Transverse colon (tissue), 4 donors: ENCODE results near the gene TTC4.

Experiments used
- POLR2A ChIP-seq: fragments of 450-650 bp; IDR thresholded peaks from one replicate; pipeline ENCODE4 v1.6.1; 2016; ENCODE audit warnings: antibody characterized with exemption, mild to moderate bottlenecking, moderate library complexity
- POLR2AphosphoS5 ChIP-seq, 3 donors: sonication (generic); formaldehyde crosslinking; IDR thresholded peaks; one replicate each; pipeline ENCODE4 v1.6.1; 2016; ENCODE audit warnings: antibody characterized with exemption in 3 of 3
- TF ChIP-seq, protein P1 (sequence below), 5 experiments: fragments of 200-600 bp in 3 of 5; fragments of 450-650 bp in 2 of 5; sonication (generic) in 3 of 5; IDR thresholded peaks; 1 replicate in 2 of 5; 2 replicates in 3 of 5; pipeline ENCODE4 v1.5.1; 2016 to 2017; ENCODE audit warnings: antibody characterized with exemption in 5 of 5, inconsistent platforms in 3 of 5, mild to moderate bottlenecking in 2 of 5, moderate library complexity in 1 of 5

GRCh38 chr1:54668567-54668966 lies 47.1 kb upstream of the TTC4 start:
- TF ChIP-seq POLR2A (no peak), POLR2AphosphoS5 (IDR thresholded peaks at IDR 0.05) (no peak)
- TF ChIP-seq, protein P1, sequence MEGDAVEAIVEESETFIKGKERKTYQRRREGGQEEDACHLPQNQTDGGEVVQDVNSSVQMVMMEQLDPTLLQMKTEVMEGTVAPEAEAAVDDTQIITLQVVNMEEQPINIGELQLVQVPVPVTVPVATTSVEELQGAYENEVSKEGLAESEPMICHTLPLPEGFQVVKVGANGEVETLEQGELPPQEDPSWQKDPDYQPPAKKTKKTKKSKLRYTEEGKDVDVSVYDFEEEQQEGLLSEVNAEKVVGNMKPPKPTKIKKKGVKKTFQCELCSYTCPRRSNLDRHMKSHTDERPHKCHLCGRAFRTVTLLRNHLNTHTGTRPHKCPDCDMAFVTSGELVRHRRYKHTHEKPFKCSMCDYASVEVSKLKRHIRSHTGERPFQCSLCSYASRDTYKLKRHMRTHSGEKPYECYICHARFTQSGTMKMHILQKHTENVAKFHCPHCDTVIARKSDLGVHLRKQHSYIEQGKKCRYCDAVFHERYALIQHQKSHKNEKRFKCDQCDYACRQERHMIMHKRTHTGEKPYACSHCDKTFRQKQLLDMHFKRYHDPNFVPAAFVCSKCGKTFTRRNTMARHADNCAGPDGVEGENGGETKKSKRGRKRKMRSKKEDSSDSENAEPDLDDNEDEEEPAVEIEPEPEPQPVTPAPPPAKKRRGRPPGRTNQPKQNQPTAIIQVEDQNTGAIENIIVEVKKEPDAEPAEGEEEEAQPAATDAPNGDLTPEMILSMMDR (IDR thresholded peaks at IDR 0.05), result no peak
